Glomerular visceral epithelial cell (primary cell): ENCODE measurements around the gene MLLT3.

ENCODE experiments used
- DNase-seq: peaks from one replicate; pipeline ENCODE4 v3.0.0-alpha.2; 2016; ENCODE audit errors: extremely low spot score

MLLT3 gene

DNA sequence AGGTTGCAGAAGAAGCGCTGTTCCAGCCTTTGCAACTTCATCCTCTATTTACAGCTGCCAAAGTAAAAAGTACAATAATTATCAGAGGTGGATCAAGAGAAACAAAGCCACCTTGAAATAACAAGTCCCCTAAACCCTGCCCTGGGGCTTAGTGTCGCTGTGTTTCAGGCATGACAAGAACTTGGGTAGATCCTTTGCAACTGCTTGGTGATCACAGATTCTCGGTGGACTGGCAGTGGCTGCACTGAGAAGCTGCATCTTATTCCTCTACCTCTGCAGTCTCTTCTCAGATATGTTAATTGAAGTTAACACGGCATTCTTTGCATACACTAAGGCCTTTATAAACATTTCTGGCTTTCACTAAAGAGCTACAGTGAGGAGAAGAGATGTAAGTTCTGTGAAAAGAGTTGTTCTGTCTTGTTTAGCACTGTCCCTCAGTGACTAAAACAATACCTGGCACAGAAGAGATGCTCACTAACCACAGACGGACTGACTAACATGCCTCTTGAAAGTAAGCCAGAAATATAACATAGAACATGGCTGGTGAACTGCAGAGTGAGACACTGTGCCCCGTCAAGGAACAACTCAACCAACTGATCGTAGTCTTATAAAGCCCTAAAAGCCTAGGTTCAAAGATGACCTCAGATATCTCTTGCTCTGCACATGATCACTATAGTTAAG, 144.2 kb downstream of the MLLT3 start:
- DNase-seq: peak; percentile 41

DNA sequence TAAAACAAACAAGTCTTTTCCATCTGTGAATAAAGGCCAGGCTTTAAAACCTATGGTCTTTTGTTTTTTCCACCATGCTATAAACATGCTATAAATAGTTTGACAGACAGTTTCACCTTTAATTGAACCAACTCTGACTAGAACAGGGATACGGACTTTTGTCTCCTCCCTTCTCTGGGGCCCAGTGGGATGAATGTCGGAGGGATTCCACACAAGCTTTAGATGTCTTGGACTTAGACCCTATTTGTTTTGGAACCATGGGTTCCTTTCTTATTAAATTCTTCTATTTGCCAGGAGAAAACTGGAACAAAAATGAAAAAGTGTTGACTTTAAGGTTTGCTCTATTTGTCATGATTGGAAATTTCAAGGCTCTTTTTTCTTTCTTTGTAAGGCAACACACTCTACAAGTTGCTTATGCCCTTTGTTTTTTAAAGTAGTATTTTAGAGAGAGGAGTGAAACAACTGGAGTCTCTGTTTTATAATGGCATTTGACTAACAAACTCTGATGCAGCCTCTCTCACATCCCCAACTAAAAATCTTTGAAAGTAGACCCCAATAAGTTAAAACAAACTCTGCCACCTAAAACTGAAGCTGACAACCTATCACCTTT, 145.3 kb downstream of the MLLT3 start:
- DNase-seq: no peak

DNA sequence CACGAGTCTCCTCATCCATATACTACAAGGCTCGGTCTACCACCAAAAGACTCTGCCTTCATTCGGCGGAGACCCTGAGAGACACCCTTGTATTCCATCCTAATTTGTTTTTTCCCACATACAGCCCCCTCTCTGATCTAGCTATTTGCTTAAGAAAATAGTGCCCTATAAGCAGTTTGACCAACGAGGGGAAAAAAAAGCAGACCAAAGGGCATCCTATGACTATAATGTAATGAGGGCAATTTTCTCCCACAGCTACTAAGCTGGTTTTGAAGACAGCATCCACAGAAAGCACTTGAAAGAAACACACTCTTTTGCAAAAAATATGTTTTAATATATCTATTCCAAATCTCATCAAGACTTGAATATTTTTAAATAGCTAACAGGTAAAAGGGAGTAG, 147.8 kb downstream of the MLLT3 start:
- DNase-seq: no peak

DNA sequence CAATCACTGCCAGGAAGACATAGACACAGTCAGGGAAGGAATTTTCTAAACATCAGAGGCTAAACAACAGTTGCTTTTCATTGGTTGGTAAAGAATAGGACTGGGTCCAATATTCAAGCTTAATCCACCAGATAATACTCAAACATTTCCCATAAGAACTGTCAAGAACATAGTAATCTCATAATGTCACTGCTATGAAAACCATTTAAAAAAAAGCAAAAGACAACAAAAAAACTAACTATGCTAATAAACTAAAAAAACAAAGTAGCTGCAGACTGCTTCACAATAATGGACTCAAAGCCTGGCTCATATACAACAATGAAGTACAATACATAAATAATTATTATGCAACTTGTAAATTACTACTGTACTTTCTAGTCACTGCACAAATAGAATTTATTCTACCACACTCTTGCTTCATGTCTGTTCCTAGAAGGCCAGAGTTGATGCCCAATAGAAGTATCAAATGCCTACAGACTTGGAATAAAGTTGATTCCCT, 148.7 kb downstream of the MLLT3 start:
- no peak for DNase-seq

DNA sequence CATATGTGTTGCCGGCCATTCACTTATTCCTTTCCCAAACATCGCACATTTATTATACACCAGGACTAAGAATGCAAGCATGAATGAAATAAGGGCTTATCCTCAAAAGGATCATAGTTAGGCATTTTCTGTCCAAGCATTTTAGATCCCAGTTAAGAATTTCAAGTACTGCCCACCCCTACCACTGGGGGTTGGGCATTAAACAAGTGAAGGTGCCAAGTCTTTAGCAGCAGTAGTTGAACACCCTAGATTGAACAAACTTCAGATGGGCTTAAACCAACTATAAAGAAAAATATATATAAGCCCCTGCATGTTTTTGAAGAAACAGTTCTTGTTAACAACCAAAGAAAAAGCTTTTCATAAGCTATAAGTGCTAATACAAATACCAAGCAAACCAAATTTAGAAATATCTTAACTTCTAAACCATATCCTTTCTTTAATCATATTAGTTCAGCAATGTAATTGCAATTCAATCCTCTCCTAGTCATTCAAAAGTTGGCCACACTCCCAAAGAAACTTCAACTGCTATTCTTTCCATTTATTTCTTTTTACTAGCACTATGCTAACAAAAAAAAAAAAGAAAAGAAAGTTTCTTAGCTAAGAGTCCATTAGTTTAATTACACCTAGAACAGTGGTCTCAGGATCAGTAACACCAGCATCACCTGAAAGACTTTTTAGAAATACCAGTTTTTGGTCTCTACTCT, 149.8 kb downstream of the MLLT3 start:
- no peak for DNase-seq

DNA sequence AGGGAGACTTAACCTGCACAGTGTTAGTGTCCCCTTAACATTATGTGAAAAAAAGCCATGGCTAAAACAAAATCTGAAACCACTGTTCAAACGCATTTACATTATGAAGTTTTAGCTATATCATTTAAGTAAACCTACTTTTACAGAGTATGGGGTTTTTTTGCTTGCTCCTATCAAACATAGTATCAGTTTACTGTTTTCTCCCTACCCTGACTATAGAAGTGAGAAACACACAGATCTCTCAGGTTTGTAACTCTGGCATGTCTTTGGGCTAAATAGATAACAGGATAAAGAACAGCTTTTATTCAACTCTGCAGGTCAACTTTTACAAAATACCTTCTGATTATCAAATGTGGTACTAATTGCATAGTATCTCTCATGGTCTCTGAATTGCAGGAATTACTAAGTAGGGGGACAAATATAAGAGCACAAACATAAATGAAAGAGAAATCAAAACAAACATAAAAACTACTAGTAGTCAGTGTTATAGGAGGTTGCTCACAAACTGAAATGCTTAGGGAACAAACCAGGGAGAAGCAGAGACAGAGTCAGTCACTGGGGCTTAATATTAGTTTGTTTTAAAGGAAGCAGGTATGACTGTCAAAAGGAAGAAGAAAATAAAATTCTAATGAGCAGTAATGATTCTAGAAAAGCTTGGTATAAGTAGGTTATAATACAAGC, 155.8 kb downstream of the MLLT3 start:
- DNase-seq: no peak

DNA sequence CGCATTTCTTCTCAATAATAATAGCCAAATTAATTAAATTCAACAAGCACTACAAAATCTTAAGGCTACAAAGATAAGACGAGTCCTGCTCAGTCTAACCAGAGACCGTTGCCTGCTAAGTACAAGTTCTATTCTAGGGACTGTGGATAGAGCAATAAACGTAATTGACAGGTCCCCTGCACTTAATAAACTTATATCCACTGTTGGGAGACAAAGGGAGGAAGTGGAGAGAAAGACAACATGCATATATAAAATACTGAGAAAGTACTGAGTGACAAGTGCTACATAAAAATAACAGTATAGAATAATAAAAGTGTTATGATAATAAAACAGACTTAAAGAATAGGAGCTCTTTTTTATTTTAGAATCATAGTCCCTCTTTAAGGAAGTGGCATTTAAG, 158.1 kb downstream of the MLLT3 start:
- DNase-seq: no peak

DNA sequence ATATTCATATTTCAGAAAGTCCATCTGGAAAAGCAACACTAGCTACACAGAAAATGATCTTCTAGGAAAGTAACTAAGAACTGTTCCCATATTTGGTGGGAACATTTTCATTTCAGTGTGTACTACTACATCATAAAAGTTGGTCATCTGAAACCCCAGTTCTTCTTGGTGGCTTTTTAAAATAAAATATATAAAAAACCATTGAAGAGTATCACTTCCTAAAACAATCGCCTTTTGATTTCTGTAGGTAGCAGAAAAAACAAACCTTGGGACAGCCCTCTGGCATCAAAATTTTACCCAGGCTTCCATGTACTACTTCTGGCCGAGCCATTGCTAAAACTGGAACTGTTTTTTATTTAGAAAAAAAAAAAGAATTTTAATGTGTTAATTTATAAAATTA, 158.5 kb downstream of the MLLT3 start:
- no peak for DNase-seq

DNA sequence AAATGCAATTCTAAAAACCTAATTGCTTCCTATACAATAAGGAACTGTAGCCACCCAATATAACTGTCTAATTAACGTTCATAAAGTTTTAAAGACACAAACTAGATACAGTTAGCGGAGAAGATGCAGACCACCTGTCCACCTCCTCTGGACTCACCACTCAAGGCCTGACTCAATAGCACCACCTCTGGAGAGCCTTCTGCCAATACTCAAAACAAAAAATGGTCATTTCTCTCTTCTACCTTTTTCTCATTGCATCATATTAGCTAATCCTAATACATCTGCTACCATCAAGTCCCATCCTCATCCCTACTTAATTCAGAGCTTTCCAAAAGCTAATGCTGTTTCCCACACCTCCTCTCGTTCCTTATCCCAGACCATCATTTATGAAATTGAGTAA, 159.9 kb downstream of the MLLT3 start:
- DNase-seq: no peak

DNA sequence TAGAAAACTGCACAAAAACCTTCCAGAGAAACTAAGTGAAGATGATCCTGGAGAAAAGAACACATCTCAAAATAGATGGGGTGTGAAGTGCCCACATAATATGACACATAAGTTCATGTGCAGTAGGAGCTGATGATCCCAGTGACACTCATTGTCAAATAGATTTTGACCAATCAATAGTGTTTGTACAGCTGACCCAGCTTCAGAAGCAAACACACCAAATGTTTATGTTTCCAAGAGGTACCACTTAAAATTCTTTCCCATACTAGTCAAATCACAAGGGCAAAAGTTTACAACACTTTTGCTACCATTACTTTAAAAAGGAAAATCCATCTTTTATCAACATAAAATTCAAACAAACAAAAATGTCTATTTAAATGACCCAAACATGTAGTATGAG, 175.0 kb downstream of the MLLT3 start:
- DNase-seq: no peak

DNA sequence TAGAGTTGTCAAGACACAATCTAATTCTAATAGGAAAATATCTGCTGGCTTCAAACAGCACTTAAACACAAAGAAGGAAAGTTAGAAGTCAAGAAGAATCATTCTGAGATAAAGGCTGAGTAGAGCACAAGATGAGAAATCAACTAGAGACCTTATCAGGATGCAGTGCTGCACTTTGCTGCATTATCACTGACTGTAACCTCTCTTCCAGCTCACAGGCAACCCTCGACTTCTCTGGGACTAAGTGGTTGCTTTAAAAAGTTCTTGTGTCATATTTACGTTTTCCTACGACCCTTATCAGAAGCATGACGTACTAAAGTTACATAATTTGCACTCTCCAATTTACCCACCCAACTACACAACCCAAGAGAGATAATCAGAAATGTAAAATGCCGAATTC, 176.1 kb downstream of the MLLT3 start:
- no peak for DNase-seq

DNA sequence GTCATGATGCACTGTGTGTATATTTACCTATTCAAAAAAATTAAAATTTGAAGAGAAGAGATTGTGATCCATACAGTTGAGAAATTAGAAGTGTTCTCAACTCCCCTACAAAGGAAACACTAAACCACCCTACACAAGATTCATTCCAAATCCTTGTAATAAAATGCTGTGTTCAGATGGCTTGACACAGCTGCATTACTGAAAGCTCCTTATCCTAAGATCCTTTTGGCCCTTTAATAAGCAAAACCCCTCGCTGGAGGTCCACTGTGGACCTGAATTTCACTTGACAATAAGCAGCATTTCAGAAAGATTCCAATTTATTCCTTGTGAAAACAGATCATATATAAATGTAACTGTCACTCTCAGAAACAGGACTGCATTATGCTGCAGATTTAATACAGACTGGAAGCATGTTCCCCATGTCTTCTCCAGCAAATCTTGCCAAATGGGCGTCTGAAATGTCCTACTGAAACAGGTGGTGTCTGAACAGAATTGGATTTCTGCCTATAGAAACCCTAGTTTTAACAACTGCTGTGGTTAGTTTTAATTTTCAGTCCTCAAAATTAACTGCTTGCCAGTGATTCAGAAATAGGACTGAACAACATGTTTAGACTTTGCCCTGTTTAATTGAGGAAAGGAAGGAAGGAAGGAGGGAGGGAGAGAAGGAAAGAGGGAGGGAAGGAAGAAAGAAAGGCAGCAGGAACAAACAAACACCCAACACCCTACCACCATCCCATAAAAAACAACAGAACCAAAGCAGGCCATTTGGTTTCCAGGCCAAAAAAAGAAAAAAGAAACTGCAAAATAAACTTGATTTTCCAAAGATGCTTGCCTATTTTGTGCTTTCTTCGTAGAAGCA, 179.6 kb downstream of the MLLT3 start:
- DNase-seq: no peak

DNA sequence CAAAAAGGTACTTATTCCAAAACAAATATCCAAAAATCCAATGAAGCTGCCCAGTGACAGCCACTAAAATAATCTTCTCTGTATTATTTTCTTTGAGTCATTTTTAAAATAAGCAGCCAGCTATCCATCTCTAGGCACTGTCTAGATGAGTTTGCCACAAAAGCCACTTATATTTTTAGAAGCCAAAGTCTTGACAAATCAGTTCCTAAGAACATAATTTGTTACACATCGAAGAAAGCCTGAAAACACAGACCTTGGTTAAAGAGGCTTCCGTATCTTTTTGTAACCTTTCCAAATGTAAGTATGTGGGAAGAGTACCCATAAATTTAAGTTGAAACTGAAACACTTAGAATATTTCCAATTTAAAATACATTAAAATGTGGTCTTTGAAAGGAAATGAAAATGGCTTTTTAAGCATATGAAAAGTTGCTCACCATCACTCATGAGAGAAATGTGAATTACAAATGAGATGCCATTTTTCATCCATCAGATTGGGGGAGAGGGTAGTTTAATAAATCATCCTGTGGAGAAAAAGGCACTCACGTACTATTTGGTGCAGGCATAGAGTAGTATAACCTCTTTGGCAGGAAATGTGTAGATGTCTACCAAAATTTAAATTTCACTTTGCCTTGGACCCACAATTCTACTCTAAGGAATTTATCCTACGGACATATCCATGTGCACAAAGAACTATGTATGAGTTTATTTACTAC, 180.4 kb downstream of the MLLT3 start:
- no peak for DNase-seq

DNA sequence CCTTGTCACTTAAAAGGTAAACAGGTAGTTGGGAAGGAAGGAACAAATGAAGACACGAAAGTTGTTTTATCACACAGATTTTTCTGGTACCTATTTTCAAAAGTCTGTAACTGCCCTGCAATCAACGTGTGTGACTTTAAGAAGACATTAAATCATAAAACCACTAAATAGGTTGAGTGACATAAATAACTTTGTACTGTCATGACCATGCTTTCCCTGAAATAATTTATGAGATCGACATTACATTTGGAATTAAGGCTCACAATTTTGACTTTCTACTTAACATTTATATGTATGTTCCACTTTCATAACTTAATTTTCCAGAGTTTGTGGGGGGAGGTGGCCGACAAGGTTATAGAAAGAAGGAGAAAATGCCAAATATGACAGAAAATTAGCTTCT, 181.1 kb downstream of the MLLT3 start:
- DNase-seq: no peak

DNA sequence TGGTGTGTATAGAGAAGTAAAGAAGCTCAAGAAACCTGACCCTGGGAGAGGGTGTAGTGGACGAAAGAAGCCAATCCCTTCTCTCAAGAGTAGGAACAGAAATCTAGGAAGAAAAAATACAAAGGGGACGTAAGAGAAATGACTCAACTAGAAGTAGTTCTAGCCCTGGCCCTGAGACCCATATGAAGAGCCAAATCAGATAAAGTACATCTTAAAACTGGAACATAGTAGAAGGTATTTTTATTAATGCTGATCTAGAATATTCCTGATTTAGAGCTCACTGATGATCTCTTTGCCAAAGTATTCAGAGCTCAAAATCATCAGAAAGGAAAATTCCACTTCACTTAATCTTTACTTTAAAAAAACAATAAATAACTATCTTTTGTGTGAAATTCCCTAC, 184.8 kb downstream of the MLLT3 start:
- no peak for DNase-seq

DNA sequence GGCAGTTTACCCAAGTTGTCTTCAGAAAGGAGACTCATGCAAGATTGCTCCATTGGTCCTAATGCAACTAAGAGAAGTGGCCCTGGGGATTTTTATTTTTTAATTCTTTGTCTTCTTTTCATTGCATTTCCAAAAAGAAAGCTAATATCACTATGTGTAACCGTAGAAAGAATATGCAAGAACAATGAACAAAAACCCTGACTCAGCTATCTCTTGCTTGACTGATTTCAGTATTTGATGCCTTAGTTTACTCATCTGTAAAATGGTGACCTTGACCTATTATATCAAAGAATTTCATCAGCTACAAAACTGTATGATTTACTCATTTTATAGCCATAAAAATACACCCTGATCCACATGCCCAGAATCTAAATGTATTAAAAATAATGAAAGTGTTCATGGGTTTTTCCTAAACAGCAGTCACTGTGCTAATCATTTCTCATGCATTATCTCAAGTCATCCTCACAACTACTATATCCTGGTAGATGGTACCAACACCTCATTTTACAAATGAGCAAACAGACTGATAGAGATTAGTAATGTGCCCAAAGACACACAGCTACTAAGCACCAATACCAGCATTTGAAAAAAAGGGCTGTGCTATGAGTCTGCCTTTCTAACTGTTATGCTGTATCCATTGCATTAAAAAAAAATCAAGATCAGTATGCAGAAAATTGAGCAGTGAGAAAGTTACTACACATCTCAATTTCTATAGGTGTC, 185.7 kb downstream of the MLLT3 start:
- DNase-seq: no peak

DNA sequence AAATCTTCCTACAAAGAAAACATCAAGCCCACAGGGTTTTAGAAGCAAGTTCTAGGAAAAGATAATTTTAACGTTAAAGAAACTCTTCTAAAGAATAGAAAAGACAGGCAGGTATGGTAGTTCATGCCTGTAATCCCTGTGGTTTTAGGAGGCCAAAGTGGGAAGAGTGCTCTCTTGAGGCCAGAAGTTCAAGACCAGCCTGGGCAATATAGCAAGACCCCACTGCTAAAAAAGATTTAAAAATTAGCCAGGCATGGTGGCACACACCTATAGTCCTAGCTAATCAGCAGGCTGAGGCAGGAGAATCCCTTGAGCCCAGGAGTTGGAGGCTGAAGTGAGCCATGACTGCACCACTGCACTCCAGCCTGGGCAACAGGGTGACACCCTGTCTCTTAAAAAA, 193.3 kb downstream of the MLLT3 start:
- no peak for DNase-seq

DNA sequence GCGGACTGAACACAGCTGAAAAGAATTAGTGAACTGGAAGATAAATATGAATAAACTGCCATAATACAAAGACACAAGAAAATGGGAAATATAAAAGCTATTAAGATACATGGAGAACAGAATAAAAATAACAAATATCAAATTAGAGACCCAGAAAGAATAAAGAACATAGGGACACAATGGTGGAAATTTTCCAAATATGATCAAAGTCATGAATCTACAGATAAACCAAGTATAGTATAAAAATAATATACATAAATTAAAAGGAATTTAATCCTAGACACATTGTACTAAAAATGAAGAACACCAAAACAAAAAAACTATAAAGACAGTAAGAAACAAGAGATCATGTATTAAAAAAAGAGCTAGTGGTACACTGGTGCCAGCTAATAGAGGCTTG, 194.9 kb downstream of the MLLT3 start:
- no peak for DNase-seq

DNA sequence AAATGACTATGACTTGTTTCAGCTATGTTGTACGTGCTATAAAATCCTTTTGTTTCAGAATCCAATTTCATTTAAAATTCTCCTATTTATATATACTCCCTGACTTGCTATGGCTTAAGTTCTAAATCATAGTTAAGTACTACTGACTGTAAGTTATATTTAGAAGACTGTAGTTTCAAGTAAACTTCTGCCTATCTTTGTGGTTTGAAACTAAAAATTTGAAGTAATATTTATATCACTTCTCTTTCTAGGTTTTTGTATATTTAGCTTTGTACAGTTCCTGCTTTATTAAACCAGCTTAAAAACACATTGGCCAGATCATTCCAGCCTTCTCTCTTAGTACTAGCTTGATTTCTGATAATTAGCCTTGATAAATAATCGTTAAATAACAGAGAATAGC, 196.3 kb downstream of the MLLT3 start:
- DNase-seq: no peak

DNA sequence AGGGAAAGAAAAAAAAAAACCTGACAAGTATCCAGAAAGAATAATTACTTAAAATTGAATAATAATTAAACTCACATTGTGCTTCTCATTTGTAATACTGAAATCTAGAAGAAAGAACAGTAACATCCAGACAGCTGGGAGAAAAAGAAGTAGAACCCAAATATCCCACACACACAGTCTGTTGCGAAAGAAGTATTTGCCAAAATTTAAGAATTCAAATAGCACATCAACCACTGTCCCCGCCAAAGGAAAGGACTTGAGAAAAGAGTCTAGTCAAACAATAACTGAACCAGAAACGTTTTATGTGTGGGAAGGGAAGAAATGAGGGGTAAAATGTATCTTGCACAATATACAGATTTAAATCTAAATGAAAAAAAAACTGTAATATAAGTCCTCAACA, 202.8 kb downstream of the MLLT3 start:
- DNase-seq: no peak
